ENCODE data around the gene CAPN10. TPM values are rescaled to one million over a fixed set of nuclear protein-coding genes. Genes with fewer than 3 reads are reported as not detected.

Gene CAPN10
- total and polyA plus RNA-seq, 3 experiments from 2014 or later, result 19.5 to 40.5 (median 36.1) TPM

Other genes starting within 250 kb of the CAPN10 start
- gene GPC1, start 151.1 kb upstream of the CAPN10 start, total RNA-seq, result 1 to 10 TPM; 1.9 to 2.4 TPM
- 0.17 TPM for gene GPC1, start 151.1 kb upstream of the CAPN10 start, polyA plus RNA-seq
- gene ANKMY1, start 28.7 kb upstream of the CAPN10 start, total RNA-seq, result 10 to 100 TPM; 22.4 to 27.9 TPM
- gene ANKMY1, start 28.7 kb upstream of the CAPN10 start, polyA plus RNA-seq, result 15.8 TPM
- gene DUSP28, start 26.4 kb upstream of the CAPN10 start, total RNA-seq, result 1 to 10 TPM; 7.0 TPM
- 22.0 TPM for gene DUSP28, start 26.4 kb upstream of the CAPN10 start, polyA plus RNA-seq
- gene RNPEPL1, start 18.2 kb upstream of the CAPN10 start, total RNA-seq, result 10 to 100 TPM; 55.6 to 61.1 TPM
- gene RNPEPL1, start 18.2 kb upstream of the CAPN10 start, polyA plus RNA-seq, result 101 TPM
- 1 to 10 TPM; 8.4 to 9.0 TPM for gene GPR35, start 38.7 kb downstream of the CAPN10 start, total RNA-seq
- 1.9 TPM for gene GPR35, start 38.7 kb downstream of the CAPN10 start, polyA plus RNA-seq
- not detected for gene AQP12B, start 96.2 kb downstream of the CAPN10 start, total RNA-seq
- not detected for gene AQP12B, start 96.2 kb downstream of the CAPN10 start, polyA plus RNA-seq
- not detected for gene AQP12A, start 105.1 kb downstream of the CAPN10 start, total RNA-seq
- not detected for gene AQP12A, start 105.1 kb downstream of the CAPN10 start, polyA plus RNA-seq
- 1 to 10 TPM; 1.6 to 1.8 TPM for gene KIF1A, start 233.5 kb downstream of the CAPN10 start, total RNA-seq
- not detected for gene KIF1A, start 233.5 kb downstream of the CAPN10 start, polyA plus RNA-seq

All from CD8-positive, alpha-beta memory T cell (primary cell).